ENCODE data around the gene TDRD15. TPM values are rescaled to one million over a fixed set of nuclear protein-coding genes. Genes with fewer than 3 reads are reported as not detected.
"Not testable (repeated sequence)": the region's sequence is repeated elsewhere in the genome, so short reads cannot be mapped to it uniquely, and the experiment has no call there.

Gene TDRD15
- total RNA-seq, result not detected

DNA sequence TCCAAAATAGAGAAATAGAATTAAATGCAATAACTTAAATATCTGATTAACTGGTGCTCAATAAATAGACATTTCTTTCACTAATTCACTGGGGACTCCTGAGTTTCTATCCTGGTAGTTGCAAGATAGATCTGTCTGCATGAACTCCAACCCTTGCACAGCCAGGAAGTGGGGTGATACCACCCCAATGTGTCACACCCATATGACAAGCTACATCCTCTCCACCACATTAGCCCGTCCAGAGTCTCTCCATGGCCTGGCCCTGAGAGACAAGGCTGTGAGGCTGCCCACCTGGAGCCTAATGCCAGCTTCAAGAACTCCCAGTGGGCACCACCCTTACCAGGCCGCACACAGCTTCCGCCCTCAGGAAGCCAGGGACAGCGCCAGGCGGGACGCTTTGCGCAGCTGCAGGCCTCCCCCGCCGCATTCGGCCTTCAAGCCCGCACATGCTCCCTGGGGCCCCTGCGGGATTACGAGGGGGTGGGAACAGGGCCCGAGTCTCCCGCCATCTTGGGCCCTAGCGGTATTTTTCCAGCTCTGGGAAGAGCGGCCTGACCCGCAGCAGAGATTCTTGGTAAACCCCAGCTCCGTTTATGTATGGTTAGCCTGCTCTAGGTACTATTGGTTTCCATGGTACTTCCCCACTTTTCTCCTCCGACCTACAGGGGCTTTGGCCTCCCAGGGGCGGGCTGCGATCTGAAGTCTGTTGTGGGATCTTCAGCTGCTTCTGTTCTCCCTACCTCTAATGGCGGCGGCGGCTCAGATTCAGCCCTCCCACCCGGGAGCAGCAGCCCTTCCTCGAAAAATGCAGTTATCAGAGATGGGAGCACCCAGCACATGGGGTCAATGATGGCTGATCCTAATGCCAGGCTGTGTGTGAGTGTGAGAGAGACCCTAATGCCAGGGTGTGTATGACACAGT lies at the start of gene TDRD15:
TSS of gene TDRD15 (plus strand) at position 496 of the 921 bp plus-strand sequence. CDS start 13,500 bp downstream, outside the sequence.
- Mint-ChIP-seq H3K9me3 (no peaks in the 10 kb centered on the region), H3K36me3 (no peaks in the 10 kb centered on the region), H3K27ac (no peak within 1 kb of the TSS)
- no peak for DNase-seq (ENCODE audit: low spot score in 2 of 2)
- ATAC-seq, result no peak

- no peak for ATAC-seq
- Mint-ChIP-seq H3K36me3 (no peaks in the 10 kb centered on the region), H3K27ac (no peak overlapping the region), H3K9me3 (peaks cover 0 to 5% of the 10 kb centered on the region in 2 donors)
- DNase-seq (ENCODE audit: low spot score in 2 of 2), result no peak
Observed at GRCh38 chr2:21078296-21078695, 45.5 kb upstream of the TDRD15 start.

DNA sequence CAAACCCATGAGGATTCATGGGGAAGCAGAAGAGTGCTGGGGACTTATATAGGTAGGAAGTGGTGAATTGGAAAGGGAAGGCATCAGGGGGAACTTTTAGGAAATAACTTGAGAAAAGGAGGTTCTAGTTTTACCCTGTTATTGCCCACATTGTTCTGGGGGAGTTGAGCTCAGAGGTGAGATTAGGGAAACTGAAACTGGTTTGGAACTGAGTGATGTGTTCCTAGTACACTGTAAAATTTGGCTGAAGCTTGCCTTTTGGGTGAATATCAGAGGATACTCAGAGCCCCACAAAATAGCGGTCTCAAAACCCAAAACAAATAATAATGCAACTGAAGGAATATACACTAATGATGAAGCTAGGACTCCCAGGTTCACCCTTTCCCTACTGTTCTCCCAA lies 40.3 kb upstream of the TDRD15 start:
- DNase-seq (ENCODE audit: low spot score in 2 of 2) (no peak), ATAC-seq (no peak)
- peaks cover 0 to 5% of the 10 kb centered on the region in 2 donors for H3K9me3 Mint-ChIP-seq
- H3K27ac Mint-ChIP-seq, result no peak overlapping the region
- no peaks in the 10 kb centered on the region for H3K36me3 Mint-ChIP-seq

- no peak for ATAC-seq
- no peak for DNase-seq (ENCODE audit: low spot score in 2 of 2)
- H3K36me3 Mint-ChIP-seq, result no peaks in the 10 kb centered on the region
- no peak overlapping the region for H3K27ac Mint-ChIP-seq
- peaks cover 0 to 5% of the 10 kb centered on the region in 2 donors for H3K9me3 Mint-ChIP-seq
Observed at GRCh38 chr2:21084401-21084800, 39.4 kb upstream of the TDRD15 start.

GRCh38 chr2:21092308-21092869 lies 31.4 kb upstream of the TDRD15 start:
- no peak for ATAC-seq

GRCh38 chr2:21095178-21095577 lies 28.6 kb upstream of the TDRD15 start:
- Mint-ChIP-seq H3K9me3 (no peaks in the 10 kb centered on the region), H3K27ac (no peak overlapping the region), H3K36me3 (no peaks in the 10 kb centered on the region)
- ATAC-seq, result no peak
- DNase-seq (ENCODE audit: low spot score in 2 of 2), result no peak

More at GRCh38 chr2:21092308-21092869, 31.4 kb upstream of the TDRD15 start:
- Mint-ChIP-seq H3K27ac (no peak overlapping the region), H3K9me3 (no peaks in the 10 kb centered on the region), H3K36me3 (no peaks in the 10 kb centered on the region)
- DNase-seq (ENCODE audit: low spot score in 2 of 2), result no peak

DNA sequence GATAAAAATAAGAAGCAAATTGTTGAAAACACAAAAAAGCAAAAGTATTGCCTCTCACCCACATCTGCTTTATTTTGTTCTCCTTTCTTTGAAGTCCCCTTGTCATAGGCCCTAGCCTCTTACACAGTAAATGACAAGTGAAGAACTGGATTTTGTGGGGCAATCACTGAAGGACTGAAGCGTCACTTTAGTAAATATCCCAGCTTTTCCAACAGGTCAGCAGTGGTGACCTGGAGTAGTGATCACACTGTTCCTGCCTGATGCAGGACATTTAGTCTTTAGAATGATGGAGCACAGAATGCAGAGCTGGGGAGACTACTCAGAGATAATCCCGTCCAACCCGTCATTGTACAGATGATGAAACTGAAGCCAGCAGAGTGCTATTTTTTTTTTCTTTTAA lies 28.1 kb upstream of the TDRD15 start:
- Mint-ChIP-seq H3K36me3 (no peaks in the 10 kb centered on the region), H3K27ac (no peak overlapping the region), H3K9me3 (no peaks in the 10 kb centered on the region)
- DNase-seq (ENCODE audit: low spot score in 2 of 2) (no peak), ATAC-seq (no peak)

- no peaks in the 10 kb centered on the region for H3K9me3 Mint-ChIP-seq
- no peaks in the 10 kb centered on the region for H3K36me3 Mint-ChIP-seq
Observed at GRCh38 chr2:21096458-21096857, 27.3 kb upstream of the TDRD15 start.

GRCh38 chr2:21097331-21097730 lies 26.4 kb upstream of the TDRD15 start:
- no peak overlapping the region for H3K27ac Mint-ChIP-seq
- H3K36me3 Mint-ChIP-seq, result no peaks in the 10 kb centered on the region
- DNase-seq (ENCODE audit: low spot score in 2 of 2), result no peak
- no peak for ATAC-seq
- no peaks in the 10 kb centered on the region for H3K9me3 Mint-ChIP-seq

More at GRCh38 chr2:21096458-21096857, 27.3 kb upstream of the TDRD15 start:
- DNase-seq (ENCODE audit: low spot score in 2 of 2) (no peak), ATAC-seq (no peak)
- no peak overlapping the region for H3K27ac Mint-ChIP-seq

GRCh38 chr2:21098294-21098693 lies 25.5 kb upstream of the TDRD15 start:
- Mint-ChIP-seq H3K9me3 (no peaks in the 10 kb centered on the region), H3K36me3 (no peaks in the 10 kb centered on the region), H3K27ac (no peak overlapping the region)
- no peak for ATAC-seq
- DNase-seq (ENCODE audit: low spot score in 2 of 2), result no peak

- no peak overlapping the region for H3K27ac Mint-ChIP-seq
- DNase-seq (ENCODE audit: low spot score in 2 of 2) (no peak), ATAC-seq (no peak)
- no peaks in the 10 kb centered on the region for H3K9me3 Mint-ChIP-seq
- H3K36me3 Mint-ChIP-seq, result no peaks in the 10 kb centered on the region
Observed at GRCh38 chr2:21099281-21099907, 24.4 kb upstream of the TDRD15 start.

- not testable (repeated sequence) for DNase-seq (ENCODE audit: low spot score in 2 of 2); H3K36me3 Mint-ChIP-seq; H3K27ac Mint-ChIP-seq; ATAC-seq; H3K9me3 Mint-ChIP-seq
Observed at GRCh38 chr2:21101514-21102155, 22.1 kb upstream of the TDRD15 start.

- ATAC-seq (no peak), DNase-seq (ENCODE audit: low spot score in 2 of 2) (no peak)
- no peaks in the 10 kb centered on the region for H3K36me3 Mint-ChIP-seq
- no peaks in the 10 kb centered on the region for H3K9me3 Mint-ChIP-seq
- H3K27ac Mint-ChIP-seq, result no peak overlapping the region
Observed at GRCh38 chr2:21102356-21102755, 21.4 kb upstream of the TDRD15 start.

GRCh38 chr2:21103274-21103891 lies 20.4 kb upstream of the TDRD15 start:
- ATAC-seq, result no peak
- Mint-ChIP-seq H3K27ac (no peak overlapping the region), H3K36me3 (no peaks in the 10 kb centered on the region), H3K9me3 (no peaks in the 10 kb centered on the region)
- DNase-seq (ENCODE audit: low spot score in 2 of 2), result no peak

- ATAC-seq (no peak), DNase-seq (ENCODE audit: low spot score in 2 of 2) (no peak)
- no peaks in the 10 kb centered on the region for H3K36me3 Mint-ChIP-seq
- H3K9me3 Mint-ChIP-seq, result no peaks in the 10 kb centered on the region
- no peak overlapping the region for H3K27ac Mint-ChIP-seq
Observed at GRCh38 chr2:21104030-21104660, 19.6 kb upstream of the TDRD15 start.

DNA sequence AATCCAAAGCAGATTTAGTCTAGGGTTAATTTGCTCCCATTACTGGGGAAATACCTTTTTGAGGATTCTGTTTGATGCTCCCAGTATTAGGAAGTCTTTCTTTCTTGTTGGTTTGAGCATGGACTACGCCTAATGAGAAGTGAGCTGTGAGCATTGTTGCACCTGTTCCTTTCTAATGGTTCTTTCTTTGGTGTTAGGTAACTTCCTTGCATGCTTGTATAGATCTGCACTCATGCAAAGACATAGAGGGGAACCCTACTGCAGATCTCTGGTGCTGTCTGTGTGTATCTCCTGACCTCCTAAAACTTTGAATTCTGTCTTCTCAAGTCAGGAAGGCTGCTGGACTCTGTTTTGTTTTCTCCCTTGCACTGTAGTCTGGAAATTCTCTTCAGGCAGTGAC lies 12.8 kb upstream of the TDRD15 start:
- no peak for ATAC-seq
- Mint-ChIP-seq H3K27ac (no peak overlapping the region), H3K9me3 (no peaks in the 10 kb centered on the region), H3K36me3 (no peaks in the 10 kb centered on the region)
- DNase-seq (ENCODE audit: low spot score in 2 of 2), result no peak
